Left ventricle myocardium superior (tissue), 1 donor: ENCODE results near the gene SPATA3. TPM values are rescaled to one million over a fixed set of nuclear protein-coding genes. Genes with fewer than 3 reads are reported as not detected.

Source experiments
- ATAC-seq: fragments of 200-7000 bp; cut with Tn5 transposase; one replicate; pipeline ENCODE4 v1.9.1; 2020; ENCODE audit warnings: mild to moderate bottlenecking, moderate library complexity
- DNase-seq: peaks from one replicate; pipeline ENCODE4 v3.0.0-alpha.2; 2020
- intact Hi-C: fragments of 100-400 bp; cut with micrococcal nuclease; formaldehyde crosslinking; loops from one replicate; pipeline ENCODE4 v1.11.0; 2022
- total RNA-seq: library from RNA; stranded (reverse); fragmentation: NEBNext Ultra II Directional; extraction: Animal tissue kit (Norgen Biotek cat#: 25700); gene quantifications from one replicate; pipeline ENCODE4 v1.2.1, GENCODE V29; 2021
- donor health status: DM: no; HTN: yes; CAD: no; lungs with severe emphysema.

The SPATA3 gene
- total RNA-seq, 1 donor from 2014 or later = not detected

- intact Hi-C loops = no loop called here
- ATAC-seq (peak; percentile 59), DNase-seq (no peak)
Measured at GRCh38 chr2:231037731-231038482, 42.0 kb downstream of the SPATA3 start.

- DNase-seq (no peak), ATAC-seq (no peak)
- intact Hi-C loops = no loop called here
Measured at GRCh38 chr2:231038483-231039293, 42.8 kb downstream of the SPATA3 start.

DNA sequence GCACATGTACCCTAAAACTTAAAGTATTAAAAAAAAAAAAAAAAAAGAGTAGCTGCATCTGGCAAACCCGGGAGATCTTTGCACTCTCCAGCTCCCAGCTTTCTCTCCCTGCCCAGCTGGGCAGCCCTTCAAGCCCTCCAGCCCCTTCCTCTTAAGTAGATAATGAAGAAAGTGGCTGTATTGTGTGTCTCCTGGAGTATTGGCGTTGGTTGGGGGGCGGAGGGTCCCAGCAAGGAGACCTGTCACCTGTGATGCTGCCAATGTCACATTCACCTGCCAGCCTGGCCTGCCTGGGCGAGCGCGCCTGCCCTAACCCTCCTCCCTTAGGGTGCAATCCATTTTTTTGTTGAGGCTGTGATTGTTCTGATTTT is 43.4 kb downstream of the SPATA3 start:
- intact Hi-C loops = no loop called here
- DNase-seq = no peak
- ATAC-seq = no peak

GRCh38 chr2:231039821-231040364 is 44.0 kb downstream of the SPATA3 start:
- intact Hi-C loops = no loop called here
- DNase-seq (no peak), ATAC-seq (no peak)

GRCh38 chr2:231041061-231041689 is 45.3 kb downstream of the SPATA3 start:
- intact Hi-C loops = no loop called here
- no peak for DNase-seq
- ATAC-seq = no peak

- no peak for ATAC-seq
- DNase-seq = no peak
- intact Hi-C loops = no loop called here
Measured at GRCh38 chr2:231043796-231044195, 47.9 kb downstream of the SPATA3 start.

DNA sequence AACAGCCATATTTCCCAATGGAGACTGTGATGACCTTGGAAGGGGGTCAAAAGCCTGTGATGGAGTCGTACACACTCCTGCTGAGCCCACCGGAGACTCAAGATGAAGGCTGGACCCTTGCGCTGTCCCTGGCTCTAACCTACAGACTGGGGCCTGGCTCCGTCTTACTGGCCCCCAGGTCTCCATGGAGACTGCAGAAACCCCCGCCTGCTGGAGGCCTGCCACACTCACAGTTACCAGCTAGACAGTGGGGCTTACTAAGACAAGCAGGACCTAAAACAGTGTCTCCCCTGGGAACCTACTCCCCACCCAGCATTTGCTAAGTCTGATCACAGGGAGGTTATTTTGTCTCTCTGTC is 51.0 kb downstream of the SPATA3 start:
- ATAC-seq = no peak
- DNase-seq = no peak
- intact Hi-C loops = no loop called here

GRCh38 chr2:231047274-231047922 is 51.5 kb downstream of the SPATA3 start:
- ATAC-seq = peak; percentile 26
- intact Hi-C loops = no loop called here
- DNase-seq = no peak

- intact Hi-C loops = no loop called here
- DNase-seq (no peak), ATAC-seq (no peak)
Measured at GRCh38 chr2:231047923-231048915, 52.3 kb downstream of the SPATA3 start.

DNA sequence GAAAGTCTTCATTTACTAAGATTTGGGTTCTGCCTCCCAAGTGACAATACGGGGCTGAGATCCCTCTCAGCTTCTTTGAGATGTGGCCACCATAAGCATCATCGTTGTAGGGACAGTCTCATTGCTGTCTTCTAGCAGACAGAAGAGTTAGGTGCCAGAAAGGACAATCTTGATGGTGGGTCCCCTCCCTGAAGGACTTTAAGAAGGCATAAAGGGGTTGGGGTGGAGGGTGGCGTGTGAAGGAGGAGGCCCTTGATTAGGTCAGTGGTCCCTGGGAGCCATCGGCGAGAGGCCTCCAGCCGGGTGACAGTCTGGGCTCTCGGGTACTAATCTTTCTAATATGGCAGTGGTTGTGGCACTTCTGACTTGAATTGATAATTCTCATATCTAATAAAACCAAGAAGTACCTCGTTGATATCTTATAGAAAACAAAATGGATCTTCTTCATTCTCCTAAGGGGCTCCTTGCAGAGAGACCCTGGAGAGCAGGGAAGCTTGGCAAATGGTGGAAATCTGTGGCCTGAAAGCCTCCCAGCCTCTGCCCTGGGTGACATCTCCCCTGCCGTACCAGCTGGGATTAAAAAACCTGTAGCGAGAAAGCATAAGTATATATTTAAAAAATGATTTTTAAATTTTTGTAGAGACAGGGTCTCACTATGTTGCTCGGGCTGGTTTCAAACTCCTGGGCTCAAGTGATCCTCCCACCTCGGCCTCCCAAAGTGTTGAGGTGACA is 53.5 kb downstream of the SPATA3 start:
- DNase-seq (no peak), ATAC-seq (no peak)
- intact Hi-C loops = no loop called here

DNA sequence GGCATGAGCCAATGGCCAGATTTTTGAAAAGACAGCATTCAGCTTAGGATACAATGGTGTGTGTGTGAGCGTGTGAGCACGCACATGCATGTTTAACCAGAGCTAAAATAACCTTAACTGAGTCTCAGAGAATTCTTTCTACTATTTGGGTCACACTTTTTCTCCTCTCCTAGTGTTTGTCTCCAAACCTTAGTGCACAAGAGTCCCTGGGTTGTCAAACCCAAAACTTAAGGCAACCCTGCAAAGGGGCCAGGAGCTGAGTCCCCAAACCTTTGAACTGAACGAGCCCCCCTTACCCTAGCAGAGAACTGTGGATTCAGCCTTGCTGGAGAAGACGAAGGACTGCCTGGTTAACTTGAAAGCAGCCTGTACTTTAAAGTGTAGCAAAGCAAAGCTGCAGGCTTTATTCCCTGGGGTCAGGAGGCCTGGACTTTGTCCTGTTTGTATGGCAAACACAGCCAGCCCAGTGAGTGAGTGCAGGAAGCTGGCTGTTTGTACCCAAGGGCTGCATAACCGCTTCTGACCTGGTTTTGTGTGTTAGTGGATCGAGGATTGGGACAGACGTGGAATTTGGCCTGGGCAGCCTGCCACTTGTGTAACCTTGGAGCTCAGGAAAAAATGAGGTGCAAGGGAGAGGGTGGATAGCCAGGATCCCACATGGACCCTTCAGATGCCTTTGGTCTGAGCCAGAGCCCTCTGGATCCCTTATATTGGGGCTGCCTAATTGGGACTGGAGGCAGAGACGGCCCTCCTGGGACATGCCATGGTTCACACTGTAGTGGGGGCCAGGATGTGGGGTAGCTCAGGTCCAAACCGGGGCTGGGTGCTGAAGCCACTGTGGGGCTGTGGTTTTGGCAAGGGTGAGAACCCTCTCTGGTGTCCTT is 54.3 kb downstream of the SPATA3 start:
- ATAC-seq (no peak), DNase-seq (no peak)
- intact Hi-C loops = no loop called here

DNA sequence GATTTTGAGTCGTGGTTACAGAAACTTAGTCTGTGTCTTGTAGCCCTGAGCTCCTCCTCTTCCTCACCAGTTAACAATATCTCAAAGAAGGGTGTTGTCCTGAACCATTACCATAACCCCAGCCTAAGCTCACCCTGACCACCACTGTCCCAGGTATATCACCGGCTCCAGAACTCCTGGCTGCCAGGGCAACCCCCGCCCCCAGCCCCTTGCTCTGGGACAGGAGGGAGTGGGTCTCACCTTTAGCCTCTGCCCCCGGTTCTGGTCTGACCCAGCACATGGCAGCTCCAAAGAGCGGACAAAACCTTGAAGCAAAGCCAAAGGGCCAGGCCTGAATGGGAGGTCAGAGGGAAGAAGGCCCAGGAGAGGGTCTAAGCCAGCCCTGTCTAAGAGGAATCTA is 55.2 kb downstream of the SPATA3 start:
- ATAC-seq = no peak
- intact Hi-C loops = no loop called here
- no peak for DNase-seq

DNA sequence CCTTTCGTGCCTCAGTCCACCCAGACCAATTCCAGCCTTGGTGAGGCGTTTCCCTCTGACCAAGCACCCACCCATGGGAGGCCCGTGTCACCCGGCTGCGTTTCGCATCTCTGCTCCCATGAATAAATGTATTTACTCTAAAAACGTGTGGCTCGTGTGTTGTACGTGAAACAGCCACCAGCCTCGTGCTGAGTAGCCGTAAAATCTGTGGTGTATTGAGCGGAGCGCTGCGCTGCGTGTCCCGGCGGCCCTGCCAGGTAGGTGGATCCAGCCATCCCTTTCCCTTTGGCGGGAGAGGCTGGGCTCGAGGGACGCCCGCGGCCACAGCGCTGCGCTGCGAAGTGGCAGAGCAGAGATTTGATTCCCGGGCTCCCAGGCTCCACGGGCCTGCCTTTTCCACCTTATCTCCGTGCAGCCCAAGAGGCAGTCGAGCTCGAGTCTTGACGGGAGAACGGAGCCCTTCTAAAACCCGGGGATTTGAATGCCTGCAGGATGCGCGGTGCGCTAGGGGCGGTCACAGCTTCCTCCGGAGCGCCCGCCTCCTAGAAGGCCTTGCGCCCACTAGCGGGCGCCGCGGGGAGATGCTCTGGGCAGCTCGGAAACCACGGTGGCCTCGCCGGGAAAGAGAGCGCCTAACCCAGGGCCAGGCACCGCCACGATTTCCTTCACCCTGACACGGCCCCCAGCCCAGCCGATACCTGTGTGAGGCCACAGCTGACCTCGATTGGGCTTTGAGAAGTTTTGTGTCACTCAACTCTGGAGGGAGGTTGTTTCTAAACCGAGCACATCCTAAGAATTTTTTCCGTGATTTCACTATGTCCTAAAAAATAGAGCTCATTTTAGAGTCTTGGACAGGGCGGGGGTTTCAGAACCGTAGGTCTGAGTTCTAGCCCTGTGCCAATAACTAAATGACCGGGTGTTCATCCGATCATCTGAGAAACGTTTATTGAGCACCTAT is 56.9 kb downstream of the SPATA3 start:
- intact Hi-C loops = no loop called here
- peak; percentile 81 for ATAC-seq
- DNase-seq = peak; percentile 90

- intact Hi-C loops = no loop called here
- no peak for DNase-seq
- no peak for ATAC-seq
Measured at GRCh38 chr2:231053846-231054245, 57.9 kb downstream of the SPATA3 start.

DNA sequence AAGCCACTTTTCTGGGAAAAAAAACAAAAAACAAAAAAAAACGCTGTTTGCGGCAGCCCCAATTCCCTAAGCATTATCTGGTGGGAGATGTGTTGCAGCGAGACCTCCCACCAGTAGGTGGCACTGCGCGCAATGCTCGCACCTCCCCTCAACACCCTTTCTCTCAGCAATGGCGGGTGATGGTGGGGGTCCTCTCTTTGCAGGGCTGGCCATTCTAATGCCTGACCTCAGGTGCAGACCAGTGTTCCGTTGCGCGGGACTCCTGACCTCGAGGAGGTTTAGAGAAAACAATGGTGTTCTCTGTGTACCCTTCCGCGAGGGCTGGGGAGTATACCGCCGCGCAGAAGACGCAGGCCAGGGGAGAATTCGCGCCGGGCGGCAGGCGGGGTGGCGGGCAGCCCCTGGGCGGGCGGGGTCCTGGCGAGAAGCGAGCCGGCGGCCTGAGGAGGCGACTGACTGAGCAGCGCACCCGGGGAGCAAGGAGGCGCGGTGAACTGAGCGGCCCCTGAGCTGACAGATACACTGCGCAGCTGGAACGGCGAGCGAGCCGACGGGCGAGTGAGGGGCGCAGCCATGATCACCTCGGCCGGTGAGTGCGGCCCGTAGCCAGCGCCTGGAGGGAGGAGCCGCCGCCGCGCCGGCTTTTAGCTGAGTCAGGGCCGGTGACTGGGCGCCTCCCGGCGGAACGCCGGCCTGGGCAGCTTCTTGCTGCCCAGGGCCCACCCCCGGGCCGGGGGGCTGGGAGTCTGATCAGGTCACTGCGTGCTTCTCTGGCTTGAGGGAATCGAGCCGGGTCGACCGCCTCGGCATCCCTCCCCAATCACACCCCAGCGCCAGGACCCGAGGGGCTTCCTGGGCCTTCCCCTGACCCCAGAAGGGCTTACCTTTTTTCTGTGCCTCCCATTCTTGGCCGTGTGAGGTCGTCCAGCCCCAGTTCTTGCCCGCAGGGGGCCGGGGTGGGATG is 60.8 kb downstream of the SPATA3 start, which contains the start of gene PSMD1:
Gene PSMD1 (plus strand): TSS at position 415 of the 964 bp plus-strand sequence. CDS start 159 bp downstream, at position 574.
- intact Hi-C loops = no loop called here
- peak; percentile 92 for ATAC-seq
- peak; percentile 94 for DNase-seq
